ENCODE results near the gene CDKN2AIP. TPM values are rescaled to one million over a fixed set of nuclear protein-coding genes. Genes with fewer than 3 reads are reported as not detected.
A peak's percentile ranks its signal among the peaks of the same experiment; 100 is the strongest.

The CDKN2AIP gene
- total RNA-seq, 1 donor from 2014 or later = 15.9 TPM

- H3K9me3 Mint-ChIP-seq (ENCODE audit: unreplicated experiment) = peaks cover 6% of the 10 kb centered on the region
- H3K27me3 Mint-ChIP-seq (ENCODE audit: unreplicated experiment) = peaks cover 20% of the 10 kb centered on the region
- no peak overlapping the region for H3K27ac Mint-ChIP-seq (ENCODE audit: unreplicated experiment)
- no peak for TF ChIP-seq CTCF (IDR thresholded peaks at IDR 0.05; ENCODE audit: partially characterized antibody, unreplicated experiment)
- H3K36me3 Mint-ChIP-seq (ENCODE audit: unreplicated experiment) = no peaks in the 10 kb centered on the region
- peaks cover 3% of the 10 kb centered on the region for H3K4me1 Mint-ChIP-seq (ENCODE audit: low read depth, unreplicated experiment)
- no peak overlapping the region for H3K4me3 Mint-ChIP-seq (ENCODE audit: unreplicated experiment)
- no peak for DNase-seq
Measured at GRCh38 chr4:183402771-183403170, 41.7 kb upstream of the CDKN2AIP start.

GRCh38 chr4:183403486-183403885, 41.0 kb upstream of the CDKN2AIP start:
- H3K36me3 Mint-ChIP-seq (ENCODE audit: unreplicated experiment) = no peaks in the 10 kb centered on the region
- no peak overlapping the region for H3K27ac Mint-ChIP-seq (ENCODE audit: unreplicated experiment)
- no peak for DNase-seq
- peaks cover 7% of the 10 kb centered on the region for H3K9me3 Mint-ChIP-seq (ENCODE audit: unreplicated experiment)
- H3K4me1 Mint-ChIP-seq (ENCODE audit: low read depth, unreplicated experiment) = peaks cover 5% of the 10 kb centered on the region
- H3K27me3 Mint-ChIP-seq (ENCODE audit: unreplicated experiment) = peaks cover 17% of the 10 kb centered on the region
- H3K4me3 Mint-ChIP-seq (ENCODE audit: unreplicated experiment) = no peak overlapping the region
- no peak for TF ChIP-seq CTCF (IDR thresholded peaks at IDR 0.05; ENCODE audit: partially characterized antibody, unreplicated experiment)

- peaks cover 5% of the 10 kb centered on the region for H3K4me1 Mint-ChIP-seq (ENCODE audit: low read depth, unreplicated experiment)
- no peak overlapping the region for H3K27ac Mint-ChIP-seq (ENCODE audit: unreplicated experiment)
- no peak for TF ChIP-seq CTCF (IDR thresholded peaks at IDR 0.05; ENCODE audit: partially characterized antibody, unreplicated experiment)
- H3K36me3 Mint-ChIP-seq (ENCODE audit: unreplicated experiment) = no peaks in the 10 kb centered on the region
- no peak overlapping the region for H3K4me3 Mint-ChIP-seq (ENCODE audit: unreplicated experiment)
- no peak for DNase-seq
- peaks cover 16% of the 10 kb centered on the region for H3K27me3 Mint-ChIP-seq (ENCODE audit: unreplicated experiment)
- H3K9me3 Mint-ChIP-seq (ENCODE audit: unreplicated experiment) = peaks cover 8% of the 10 kb centered on the region
Measured at GRCh38 chr4:183403961-183404360, 40.5 kb upstream of the CDKN2AIP start.

GRCh38 chr4:183405303-183405702, 39.1 kb upstream of the CDKN2AIP start:
- TF ChIP-seq CTCF (IDR thresholded peaks at IDR 0.05; ENCODE audit: partially characterized antibody, unreplicated experiment) = no peak
- Mint-ChIP-seq H3K4me1 (ENCODE audit: low read depth, unreplicated experiment) (peaks cover 5% of the 10 kb centered on the region), H3K27ac (ENCODE audit: unreplicated experiment) (no peak overlapping the region), H3K36me3 (ENCODE audit: unreplicated experiment) (no peaks in the 10 kb centered on the region), H3K4me3 (ENCODE audit: unreplicated experiment) (no peak overlapping the region), H3K9me3 (ENCODE audit: unreplicated experiment) (peaks cover 7% of the 10 kb centered on the region), H3K27me3 (ENCODE audit: unreplicated experiment) (peaks cover 7% of the 10 kb centered on the region)
- no peak for DNase-seq

- DNase-seq = peak; percentile 97
- Mint-ChIP-seq H3K27ac (ENCODE audit: unreplicated experiment) (peak overlapping the region; percentile 80), H3K27me3 (ENCODE audit: unreplicated experiment) (peaks cover 5% of the 10 kb centered on the region), H3K4me1 (ENCODE audit: low read depth, unreplicated experiment) (peaks cover 5% of the 10 kb centered on the region), H3K36me3 (ENCODE audit: unreplicated experiment) (no peaks in the 10 kb centered on the region), H3K9me3 (ENCODE audit: unreplicated experiment) (peaks cover 7% of the 10 kb centered on the region), H3K4me3 (ENCODE audit: unreplicated experiment) (peak overlapping the region; percentile 79)
- peak; percentile 89 for TF ChIP-seq CTCF (IDR thresholded peaks at IDR 0.05; ENCODE audit: partially characterized antibody, unreplicated experiment)
Measured at GRCh38 chr4:183407128-183407585, 37.3 kb upstream of the CDKN2AIP start.
